GM21825 (cell line): Measurements from ENCODE around the gene ZFYVE28.
"Not testable (repeated sequence)": the region's sequence is repeated elsewhere in the genome, so short reads cannot be mapped to it uniquely, and the experiment has no call there.

Experiments
- ATAC-seq: cut with Tn5 transposase; IDR thresholded peaks from one replicate; pipeline ENCODE4 v1.9.1; 2021; ENCODE audit warnings: mild to moderate bottlenecking, moderate library complexity; ENCODE audit not compliant: unreplicated experiment

The ZFYVE28 gene

DNA sequence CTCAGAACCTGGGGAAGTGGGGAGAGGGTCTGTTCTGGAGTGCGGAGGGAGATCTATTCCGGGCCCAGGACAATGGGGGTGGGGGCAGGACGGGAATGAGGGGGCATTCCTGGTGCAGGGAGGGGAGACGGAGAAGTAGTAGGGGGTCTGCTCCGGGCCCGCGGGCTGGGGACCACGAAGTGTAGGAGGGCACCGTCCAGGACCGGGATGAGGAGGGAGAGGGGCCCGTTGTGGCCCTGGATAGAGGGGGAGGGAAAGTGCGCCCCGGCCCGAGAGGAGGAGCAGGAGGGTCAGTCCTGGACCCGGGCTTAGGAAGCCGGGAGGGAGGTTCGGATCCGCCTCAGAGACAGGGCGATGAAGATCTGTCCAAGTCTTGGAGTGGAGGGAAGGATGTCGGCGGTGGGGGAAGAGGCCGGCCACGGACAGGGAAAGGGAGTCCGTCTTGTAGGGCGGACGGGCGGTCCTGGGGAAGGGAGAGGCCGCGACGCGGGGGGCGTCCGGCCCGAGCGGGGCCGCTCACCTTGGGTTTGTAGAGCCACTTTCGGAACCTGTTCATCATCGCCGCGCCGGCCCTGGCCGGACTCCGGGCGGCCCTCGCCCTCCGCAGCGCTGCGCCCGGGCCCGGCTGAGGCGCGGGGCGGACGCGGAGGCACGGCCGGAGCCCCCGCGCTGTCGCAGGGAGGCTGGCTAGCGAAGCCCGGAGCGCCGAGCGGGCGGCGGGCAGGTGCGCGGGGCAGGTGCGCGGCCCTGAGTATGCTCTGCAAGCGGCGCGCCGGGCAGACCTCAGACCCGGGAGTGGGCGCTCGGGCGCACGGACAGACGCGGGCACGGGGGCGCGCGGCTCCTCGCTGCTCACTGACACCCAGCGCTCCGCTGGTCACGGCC lies at the start of gene ZFYVE28:
TSS of gene ZFYVE28 (minus strand) at position 881 of the 885 bp plus-strand sequence. CDS start at position 559, 322 bp downstream.
- no peak for ATAC-seq

DNA sequence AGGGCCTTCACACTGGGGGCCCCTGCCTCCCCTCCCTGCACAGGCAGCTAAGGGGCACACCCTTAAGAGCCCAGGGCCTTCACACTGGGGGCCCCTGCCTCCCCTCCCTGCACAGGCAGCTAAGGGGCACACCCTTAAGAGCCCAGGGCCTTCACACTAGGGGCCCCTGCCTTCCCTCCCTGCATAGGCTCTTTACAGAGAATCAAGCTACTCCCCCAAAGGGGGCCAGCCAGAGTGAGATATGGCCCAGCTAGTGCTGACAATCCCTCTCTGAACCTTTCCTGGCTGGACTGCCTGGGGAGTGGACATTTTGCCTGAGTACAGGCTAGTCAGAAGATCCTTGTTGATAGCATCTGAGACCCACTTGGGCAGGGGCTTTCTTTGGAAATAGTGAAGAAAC lies 47.1 kb upstream of the ZFYVE28 start:
- not testable (repeated sequence) for ATAC-seq

GRCh38 chr4:2465032-2465431 lies 46.6 kb upstream of the ZFYVE28 start:
- no peak for ATAC-seq

DNA sequence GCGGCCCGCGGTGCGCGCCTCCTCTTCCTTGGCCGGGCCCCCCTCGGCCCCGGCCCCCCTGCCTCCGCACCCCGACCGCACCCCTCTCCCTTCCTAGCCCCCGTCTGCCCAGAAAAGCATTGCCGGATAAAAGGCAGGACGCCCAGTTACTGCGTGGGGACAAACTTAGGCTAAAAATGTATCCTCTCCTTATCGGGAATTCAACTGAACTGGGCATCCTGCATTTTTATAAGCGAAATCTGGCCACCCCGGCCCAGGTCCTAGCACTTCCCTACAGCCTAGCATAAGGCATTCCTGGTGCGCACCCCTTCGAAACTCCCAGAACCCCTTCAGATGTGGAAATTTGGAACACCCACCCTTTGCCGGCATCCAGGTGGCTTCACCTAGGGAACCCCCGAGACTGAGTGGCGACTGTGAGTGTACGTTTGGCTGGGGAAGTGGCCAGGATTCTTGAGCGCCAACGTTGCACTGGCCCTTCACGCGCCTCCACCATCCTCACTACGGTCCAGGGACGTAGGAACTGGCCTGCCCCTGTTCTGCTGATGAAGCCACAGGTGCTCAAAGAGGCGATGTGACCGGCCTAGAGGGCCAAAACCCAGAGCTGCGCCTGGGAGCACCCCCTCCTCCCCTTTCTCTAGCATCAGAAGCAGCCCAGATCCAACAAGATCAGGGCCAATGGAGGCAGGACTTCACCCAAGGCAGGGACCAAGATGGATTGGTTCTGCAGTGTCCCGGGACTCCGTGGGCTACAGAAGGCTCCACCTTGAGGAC lies 44.7 kb upstream of the ZFYVE28 start:
- ATAC-seq: no peak

GRCh38 chr4:2462218-2462991 lies 44.0 kb upstream of the ZFYVE28 start:
- peak; percentile 69 for ATAC-seq

DNA sequence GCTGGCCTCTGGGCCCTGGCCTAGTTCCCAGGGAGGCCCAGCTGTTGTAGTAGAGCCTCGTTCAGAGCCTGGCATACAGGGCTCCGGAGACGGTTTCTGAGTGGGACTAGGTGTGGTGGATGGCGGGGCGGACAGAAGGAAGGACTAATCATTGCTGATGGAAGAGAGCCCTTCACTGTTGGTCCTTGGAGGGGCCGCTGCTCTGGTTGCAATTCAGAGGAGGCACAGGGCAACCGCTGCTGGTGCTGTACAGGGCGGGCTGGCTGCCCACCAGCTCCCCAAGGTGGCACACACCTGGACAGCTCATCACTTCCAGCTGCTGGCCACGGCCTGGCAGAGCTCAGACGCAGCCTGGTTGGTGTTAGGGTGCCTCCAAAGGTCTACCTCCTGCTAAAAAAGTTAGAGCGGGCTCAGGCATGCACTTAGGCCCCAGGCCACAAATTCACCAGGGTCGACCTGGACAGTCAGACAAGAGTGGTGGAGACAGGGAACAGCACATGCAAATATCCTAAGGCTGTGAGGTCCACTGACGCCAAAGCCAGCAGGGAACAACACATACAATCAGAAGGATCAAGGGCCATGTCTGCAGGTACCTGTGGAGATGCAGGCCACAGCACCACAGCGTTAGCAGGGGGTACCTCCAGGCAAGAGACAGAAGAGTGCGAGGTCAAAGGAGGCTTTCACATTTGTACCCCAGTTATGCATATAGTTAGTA lies 43.0 kb upstream of the ZFYVE28 start:
- no peak for ATAC-seq

DNA sequence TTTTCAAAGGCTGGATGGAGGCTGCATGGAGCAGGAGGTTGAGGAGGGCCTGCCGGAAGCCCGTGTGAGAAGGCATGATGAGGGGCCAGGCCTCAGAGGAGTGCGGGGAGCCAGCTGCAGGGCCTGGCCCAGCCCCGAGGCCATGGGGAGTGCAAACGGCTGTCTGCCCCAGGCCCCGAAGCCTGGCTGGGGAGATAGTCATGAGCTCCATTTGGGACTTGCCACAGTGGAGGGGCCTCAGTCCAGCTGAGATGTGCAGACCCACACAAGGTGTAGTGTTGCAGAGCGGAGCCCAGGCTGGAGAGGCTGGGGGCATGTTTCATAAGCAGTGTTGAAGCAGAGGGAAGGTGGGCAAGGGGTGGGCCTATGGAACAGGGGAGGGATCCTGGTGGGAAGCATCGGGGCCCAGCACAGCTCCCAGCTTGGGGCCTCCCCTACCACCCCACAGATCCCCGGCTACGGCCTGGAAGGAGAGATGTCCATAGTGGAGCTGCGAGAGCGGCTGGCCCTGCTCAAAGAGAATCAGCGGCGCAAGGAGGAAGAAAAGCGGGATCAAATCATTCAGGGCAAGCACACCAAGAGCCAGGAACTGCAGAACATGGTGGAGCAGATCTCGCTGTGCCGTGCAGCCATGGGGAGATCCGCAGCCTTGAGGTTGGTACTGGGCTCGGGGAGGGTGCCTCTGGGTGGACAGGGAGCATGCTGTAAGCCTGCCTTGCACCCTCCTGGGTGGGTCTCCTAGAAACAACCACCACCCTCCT lies 41.3 kb upstream of the ZFYVE28 start:
- no peak for ATAC-seq

- ATAC-seq: no peak
These were observed 40.4 kb upstream of the ZFYVE28 start for GRCh38 chr4:2458546-2459491.

GRCh38 chr4:2457481-2458295 lies 39.2 kb upstream of the ZFYVE28 start:
- no peak for ATAC-seq

- no peak for ATAC-seq
These were observed 33.7 kb upstream of the ZFYVE28 start for GRCh38 chr4:2451821-2452785.

DNA sequence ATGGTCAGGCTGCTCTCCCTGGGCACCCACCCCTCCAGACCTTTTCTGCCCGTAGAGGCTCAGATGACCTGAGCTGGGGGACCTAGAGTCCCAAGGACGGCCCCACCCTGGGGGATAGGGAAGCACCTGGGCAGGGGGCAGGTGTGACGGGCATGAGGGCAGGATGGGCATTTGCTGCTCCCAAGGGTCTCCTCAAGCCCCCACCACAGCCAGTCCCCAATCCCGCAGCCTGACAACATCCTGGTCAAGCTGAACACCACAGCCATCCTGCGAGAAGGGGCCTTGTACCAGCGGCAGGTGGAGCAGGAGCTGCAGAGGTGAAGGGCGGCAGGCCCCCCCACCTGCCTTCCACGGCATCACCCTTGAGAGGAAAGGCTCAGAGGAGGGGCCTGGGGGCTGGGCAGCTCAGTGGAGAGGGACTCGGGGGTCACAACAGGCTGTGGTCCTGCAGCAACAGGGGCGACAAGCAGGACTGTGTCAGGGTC lies 32.6 kb upstream of the ZFYVE28 start:
- ATAC-seq: no peak

DNA sequence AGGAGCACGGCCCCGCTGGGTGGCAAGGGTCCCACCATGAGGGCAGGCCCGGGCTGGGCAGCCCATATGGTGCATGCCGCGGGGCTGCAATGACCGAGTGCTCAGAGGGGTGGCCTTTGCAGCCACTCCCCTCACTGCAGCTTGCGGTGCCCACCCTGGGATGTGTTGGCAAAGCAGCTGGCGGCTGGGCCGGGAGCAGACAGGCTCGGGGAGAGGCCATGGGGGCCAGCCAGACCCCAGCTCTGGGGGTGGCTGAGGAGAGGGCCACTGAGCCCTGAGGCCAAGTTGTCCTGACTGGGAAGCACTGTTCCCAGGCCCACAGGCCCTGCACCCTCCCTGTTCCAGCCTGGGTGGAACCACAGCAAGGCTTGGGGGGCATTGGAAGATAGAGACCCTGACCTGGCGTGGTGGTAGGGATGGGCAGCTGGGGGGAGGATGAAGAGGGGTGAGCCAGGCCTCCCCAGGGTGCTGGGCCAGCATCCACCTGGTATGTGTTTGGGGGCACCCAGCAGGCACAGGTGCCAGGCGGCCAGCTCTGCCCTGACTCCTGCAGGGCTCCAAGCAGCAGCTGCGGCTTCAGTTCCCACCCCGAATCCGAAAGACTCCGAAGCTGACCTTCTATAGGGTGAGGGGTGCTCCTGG lies 32.1 kb upstream of the ZFYVE28 start:
- ATAC-seq: no peak

DNA sequence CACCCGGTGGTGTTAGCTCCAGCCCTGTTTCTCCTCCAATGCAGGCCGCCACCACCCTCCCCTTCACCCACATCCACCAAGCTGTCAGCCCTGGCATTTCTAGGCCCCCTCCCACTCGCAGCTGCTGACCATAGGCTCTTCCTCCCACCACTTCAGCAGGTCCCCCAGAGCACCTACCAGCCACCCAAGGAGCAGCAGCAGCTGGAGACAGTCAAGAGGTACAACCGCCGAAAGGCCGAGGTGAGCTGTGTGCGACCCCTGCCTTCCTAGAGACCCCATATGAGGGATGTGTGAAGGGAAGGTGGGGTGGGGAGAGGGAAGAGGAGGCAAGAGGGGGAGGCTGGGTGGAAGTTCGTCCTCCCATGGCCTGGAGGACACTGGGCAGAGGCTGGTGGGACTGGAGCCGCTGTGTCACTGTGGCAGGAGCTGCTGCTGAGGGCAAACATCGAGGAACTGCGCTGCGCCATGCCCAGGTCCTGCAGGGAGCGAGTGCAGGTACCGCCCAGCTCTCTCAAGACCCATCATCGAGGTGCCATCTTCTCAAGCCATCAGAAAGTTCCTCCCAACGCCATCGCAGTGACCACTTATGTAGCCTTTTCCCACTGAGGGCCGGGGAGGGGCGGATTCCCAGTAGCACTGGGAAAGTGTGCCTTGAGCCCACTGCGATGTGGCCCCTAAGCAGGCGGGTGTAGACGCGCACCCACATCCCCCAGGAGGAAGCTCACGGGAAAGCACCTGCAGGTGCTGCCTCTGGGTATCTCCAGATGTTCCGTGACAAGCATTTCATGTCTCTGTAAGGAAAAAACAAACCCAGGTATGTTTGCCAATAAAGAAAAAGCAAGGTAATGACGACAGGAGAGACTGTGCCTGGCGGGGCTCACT lies 31.3 kb upstream of the ZFYVE28 start:
- no peak for ATAC-seq

GRCh38 chr4:2449051-2449450 lies 30.6 kb upstream of the ZFYVE28 start:
- no peak for ATAC-seq

GRCh38 chr4:2448589-2448988 lies 30.1 kb upstream of the ZFYVE28 start:
- ATAC-seq: no peak
